CD4-positive, alpha-beta T cell (primary cell): Measurements from ENCODE around the gene ISM2. TPM values are rescaled to one million over a fixed set of nuclear protein-coding genes. Genes with fewer than 3 reads are reported as not detected.

ENCODE experiments used
- ATAC-seq: fragments of 200-7000 bp; cut with Tn5 transposase; one replicate; pipeline ENCODE4 v1.10.0; 2022; ENCODE audit warnings: mild to moderate bottlenecking; ENCODE audit not compliant: poor library complexity
- CTCF ChIA-PET: fragments of 350-600 bp; sonication (Branson Sonifier 250); formaldehyde crosslinking; loops from one replicate; lab custom pipeline; 2021; ENCODE audit warnings: antibody characterized with exemption, inconsistent platforms; lab: Charles Lee
- POLR2A ChIA-PET: fragments of 350-600 bp; sonication (Branson Sonifier 250); formaldehyde crosslinking; loops from one replicate; lab custom pipeline; 2021; ENCODE audit warnings: antibody characterized with exemption, inconsistent platforms; lab: Charles Lee
- DNase-seq, 14 experiments: peaks; one replicate each; pipeline ENCODE4 v3.0.0-alpha.2; 2013 to 2020; ENCODE audit warnings: mixed read lengths in 2 of 14
- H3K27ac ChIP-seq, 2 donors: one replicate each; pipeline versions ENCODE4 v1.5.1 to v1.7.0; 2013; ENCODE audit warnings: low read length in 2 of 2, low read depth in 1 of 2, mild to moderate bottlenecking in 1 of 2
- H3K27me3 ChIP-seq, 2 experiments: 1 replicate in 1 of 2; 2 replicates in 1 of 2; pipeline versions ENCODE4 v1.6.1 to v1.7.0; 2013; ENCODE audit warnings: low read length in 2 of 2, control low read depth in 1 of 2, mild to moderate bottlenecking in 1 of 2, moderate library complexity in 1 of 2; ENCODE audit not compliant: insufficient read depth in 2 of 2, control insufficient read depth in 1 of 2
- H3K36me3 ChIP-seq: one replicate; pipeline ENCODE4 v1.6.1; 2013; ENCODE audit warnings: low read length, control low read depth; ENCODE audit not compliant: insufficient read depth
- H3K4me1 ChIP-seq: one replicate; pipeline ENCODE4 v1.6.1; 2013; ENCODE audit warnings: low read length, control low read depth; ENCODE audit not compliant: insufficient read depth
- H3K4me3 ChIP-seq: one replicate; pipeline ENCODE4 v1.5.1; 2013; ENCODE audit warnings: mild to moderate bottlenecking, low read length, moderate library complexity
- H3K9me3 ChIP-seq, 2 experiments: 1 replicate in 1 of 2; 2 replicates in 1 of 2; pipeline versions ENCODE4 v1.6.1 to v1.7.0; 2013; ENCODE audit warnings: low read length in 2 of 2, mild to moderate bottlenecking in 2 of 2, control low read depth in 1 of 2, moderate library complexity in 1 of 2; ENCODE audit not compliant: control insufficient read depth in 1 of 2, insufficient read depth in 1 of 2
- H3K27ac Mint-ChIP-seq: one replicate; pipeline ENCODE4 v1.8.0; 2020; ENCODE audit warnings: mixed read lengths
- H3K27me3 Mint-ChIP-seq: one replicate; pipeline ENCODE4 v1.8.0; 2021; ENCODE audit warnings: mixed read lengths
- H3K36me3 Mint-ChIP-seq: one replicate; pipeline ENCODE4 v1.8.0; 2021; ENCODE audit warnings: low read depth, mixed read lengths
- H3K4me1 Mint-ChIP-seq: one replicate; pipeline ENCODE4 v1.8.0; 2021; ENCODE audit warnings: low read depth, mixed read lengths
- H3K4me3 Mint-ChIP-seq: one replicate; pipeline ENCODE4 v1.8.0; 2020; ENCODE audit warnings: mild to moderate bottlenecking, mixed read lengths
- H3K9me3 Mint-ChIP-seq: one replicate; pipeline ENCODE4 v1.8.0; 2020; ENCODE audit warnings: mixed read lengths
- intact Hi-C, 2 experiments: fragments of 100-400 bp; cut with DNase I in 1 of 2; cut with micrococcal nuclease in 1 of 2; formaldehyde crosslinking; loops; one replicate each; pipeline versions ENCODE4 v1.15.1 to v1.9.0; 2023 to 2025; cut with DNase I, micrococcal nuclease
- total RNA-seq, 174 experiments: library from RNA in 2 of 174; stranded (reverse) in 2 of 174; gene quantifications; one replicate each; pipeline ENCODE4 v1.2.3 and lab custom pipeline; 2021 to 2026
- TF ChIP-seq, protein P1 (sequence below): fragments of 200-600 bp; IDR thresholded peaks from one replicate; pipeline ENCODE4 v1.8.0; 2022; ENCODE audit warnings: antibody characterized with exemption, mild to moderate bottlenecking

The ISM2 gene
- total RNA-seq, 2 experiments from 2014 or later: not detected

DNA sequence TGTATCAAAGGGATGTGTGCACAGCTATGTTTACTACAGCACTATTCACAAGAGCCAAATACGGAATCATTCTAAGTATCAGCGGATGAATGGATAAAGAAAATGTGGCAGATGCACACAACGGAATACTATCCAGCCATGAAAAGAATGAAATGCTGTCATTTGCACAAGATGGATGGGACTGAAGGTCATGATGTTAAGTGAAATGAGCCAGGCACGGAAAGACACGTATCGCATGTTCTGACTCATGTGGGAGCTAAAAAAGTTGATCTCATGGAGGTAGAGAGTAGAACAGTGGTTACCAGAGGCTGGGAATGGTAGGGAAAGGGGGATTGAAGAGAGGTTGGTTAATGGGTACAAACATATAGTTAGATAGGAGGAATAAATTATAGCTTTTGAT is 25.9 kb upstream of the ISM2 start:
- no peaks in the 10 kb centered on the region for H3K27me3 ChIP-seq
- H3K4me3 Mint-ChIP-seq: no peak overlapping the region
- H3K27ac Mint-ChIP-seq: no peak overlapping the region
- no peaks in the 10 kb centered on the region for H3K4me1 Mint-ChIP-seq
- ATAC-seq (no peak), DNase-seq (no peak)
- peaks cover 62% of the 10 kb centered on the region for H3K36me3 Mint-ChIP-seq
- H3K9me3 ChIP-seq: no peaks in the 10 kb centered on the region
- H3K9me3 Mint-ChIP-seq: no peaks in the 10 kb centered on the region
- no peak overlapping the region for H3K4me3 ChIP-seq
- H3K27ac ChIP-seq: no peak overlapping the region
- no peaks in the 10 kb centered on the region for H3K27me3 Mint-ChIP-seq
- H3K4me1 ChIP-seq: no peaks in the 10 kb centered on the region
- ChIA-PET POLR2A (no interaction called here), CTCF (no interaction called here)
- H3K36me3 ChIP-seq: peaks cover 31% of the 10 kb centered on the region
- intact Hi-C loops: no loop called here
- TF ChIP-seq, protein P1, sequence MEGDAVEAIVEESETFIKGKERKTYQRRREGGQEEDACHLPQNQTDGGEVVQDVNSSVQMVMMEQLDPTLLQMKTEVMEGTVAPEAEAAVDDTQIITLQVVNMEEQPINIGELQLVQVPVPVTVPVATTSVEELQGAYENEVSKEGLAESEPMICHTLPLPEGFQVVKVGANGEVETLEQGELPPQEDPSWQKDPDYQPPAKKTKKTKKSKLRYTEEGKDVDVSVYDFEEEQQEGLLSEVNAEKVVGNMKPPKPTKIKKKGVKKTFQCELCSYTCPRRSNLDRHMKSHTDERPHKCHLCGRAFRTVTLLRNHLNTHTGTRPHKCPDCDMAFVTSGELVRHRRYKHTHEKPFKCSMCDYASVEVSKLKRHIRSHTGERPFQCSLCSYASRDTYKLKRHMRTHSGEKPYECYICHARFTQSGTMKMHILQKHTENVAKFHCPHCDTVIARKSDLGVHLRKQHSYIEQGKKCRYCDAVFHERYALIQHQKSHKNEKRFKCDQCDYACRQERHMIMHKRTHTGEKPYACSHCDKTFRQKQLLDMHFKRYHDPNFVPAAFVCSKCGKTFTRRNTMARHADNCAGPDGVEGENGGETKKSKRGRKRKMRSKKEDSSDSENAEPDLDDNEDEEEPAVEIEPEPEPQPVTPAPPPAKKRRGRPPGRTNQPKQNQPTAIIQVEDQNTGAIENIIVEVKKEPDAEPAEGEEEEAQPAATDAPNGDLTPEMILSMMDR: no peak

- TF ChIP-seq, protein P1: no peak
- DNase-seq (no peak), ATAC-seq (no peak)
- H3K9me3 Mint-ChIP-seq: no peaks in the 10 kb centered on the region
- CTCF ChIA-PET: no interaction called here
- Histone ChIP-seq H3K27me3 (no peaks in the 10 kb centered on the region), H3K9me3 (no peaks in the 10 kb centered on the region), H3K27ac (no peak overlapping the region), H3K36me3 (peaks cover 37% of the 10 kb centered on the region), H3K4me1 (no peaks in the 10 kb centered on the region), H3K4me3 (no peak overlapping the region)
- POLR2A ChIA-PET: no interaction called here
- H3K36me3 Mint-ChIP-seq: peaks cover 73% of the 10 kb centered on the region
- H3K4me3 Mint-ChIP-seq: no peak overlapping the region
- no peaks in the 10 kb centered on the region for H3K27me3 Mint-ChIP-seq
- H3K27ac Mint-ChIP-seq: no peak overlapping the region
- no peaks in the 10 kb centered on the region for H3K4me1 Mint-ChIP-seq
- intact Hi-C loops: no loop called here
Observed at GRCh38 chr14:77523109-77523508, 24.5 kb upstream of the ISM2 start.

GRCh38 chr14:77520555-77520954 is 21.9 kb upstream of the ISM2 start:
- no peaks in the 10 kb centered on the region for H3K4me1 ChIP-seq
- ChIA-PET CTCF (no interaction called here), POLR2A (no interaction called here)
- DNase-seq (no peak), ATAC-seq (no peak)
- H3K4me3 ChIP-seq: no peak overlapping the region
- Mint-ChIP-seq H3K27me3 (no peaks in the 10 kb centered on the region), H3K9me3 (no peaks in the 10 kb centered on the region), H3K4me1 (no peaks in the 10 kb centered on the region), H3K4me3 (no peak overlapping the region), H3K27ac (no peak overlapping the region), H3K36me3 (peaks cover 82% of the 10 kb centered on the region)
- no peaks in the 10 kb centered on the region for H3K9me3 ChIP-seq
- peaks cover 49% of the 10 kb centered on the region for H3K36me3 ChIP-seq
- H3K27ac ChIP-seq: no peak overlapping the region
- intact Hi-C loops: no loop called here
- TF ChIP-seq, protein P1: no peak
- no peaks in the 10 kb centered on the region for H3K27me3 ChIP-seq
